SK-N-SH (cell line): Measurements from ENCODE around the gene ADRA1B. TPM values are rescaled to one million over a fixed set of nuclear protein-coding genes. Genes with fewer than 3 reads are reported as not detected.
A peak's percentile ranks its signal among the peaks of the same experiment; 100 is the strongest.

ENCODE experiments used
- CTCF ChIA-PET: fragments of 300-600, 350-600 bp; formaldehyde crosslinking; extraction: SDS; loops from one replicate; lab custom pipeline; 2021; lab: Yijun Ruan, JAX
- POLR2A ChIA-PET: fragments of 350-600 bp; sonication (Branson Sonifier 250); formaldehyde crosslinking; extraction: SDS; loops from one replicate; lab custom pipeline; 2020; ENCODE audit warnings: antibody characterized with exemption, inconsistent platforms; lab: Yijun Ruan, JAX
- DNase-seq: peaks from one replicate; pipeline ENCODE4 v3.0.0; 2012
- H2AFZ ChIP-seq: fragments of 200-600 bp; sonication (generic); 2 replicates; pipeline ENCODE4 v1.8.1; 2016; ENCODE audit warnings: antibody characterized with exemption, mild to moderate bottlenecking, low read depth
- H3F3A ChIP-seq: fragments of 200-600 bp; sonication (generic); replicated peaks from 2 replicates; pipeline ENCODE3; 2016; ENCODE audit warnings: antibody characterized with exemption, mild to moderate bottlenecking; ENCODE audit not compliant: insufficient read depth
- H3K27ac ChIP-seq, 2 experiments: fragments of 200-500 bp in 1 of 2; fragments of 200-600 bp in 1 of 2; sonication (Bioruptor generic) in 1 of 2; sonication (generic), shearing (Covaris generic) in 1 of 2; 2 replicates each; pipeline versions ENCODE4 v1.5.1 to v1.6.1; 2014 to 2016; ENCODE audit warnings: low read depth in 2 of 2, inconsistent platforms in 1 of 2, low read length in 1 of 2, mild to moderate bottlenecking in 1 of 2, mixed read lengths in 1 of 2
- H3K27me3 ChIP-seq: fragments of 200-600 bp; sonication (generic), shearing (Covaris generic); 2 replicates; pipeline ENCODE4 v1.6.1; 2016; ENCODE audit warnings: mixed run types; ENCODE audit not compliant: insufficient read depth
- H3K36me3 ChIP-seq, 2 experiments: fragments of 200-500 bp in 1 of 2; fragments of 200-600 bp in 1 of 2; sonication (Bioruptor generic) in 1 of 2; sonication (generic) in 1 of 2; replicated peaks in 1 of 2; 2 replicates each; pipeline versions ENCODE3 to v1.5.1; 2014 to 2016; ENCODE audit warnings: low read length in 1 of 2, mild to moderate bottlenecking in 1 of 2; ENCODE audit not compliant: insufficient read depth in 2 of 2, control insufficient read depth in 1 of 2
- H3K4me1 ChIP-seq, 2 experiments: fragments of 200-500 bp in 1 of 2; fragments of 200-600 bp in 1 of 2; sonication (Bioruptor generic) in 1 of 2; sonication (generic), shearing (Covaris generic) in 1 of 2; 2 replicates each; pipeline versions ENCODE4 v1.5.1 to v1.6.1; 2014 to 2016; ENCODE audit warnings: low read depth in 1 of 2, low read length in 1 of 2, mixed run types in 1 of 2; ENCODE audit not compliant: insufficient read depth in 2 of 2, control insufficient read depth in 1 of 2
- H3K4me2 ChIP-seq: fragments of 200-600 bp; sonication (generic), shearing (Covaris generic); 2 replicates; pipeline ENCODE4 v1.6.1; 2017; ENCODE audit warnings: mixed run types
- H3K4me3 ChIP-seq, 2 experiments: fragments of 200-500 bp in 1 of 2; fragments of 200-600 bp in 1 of 2; sonication (Bioruptor generic) in 1 of 2; sonication (generic), shearing (Covaris generic) in 1 of 2; 2 replicates each; pipeline versions ENCODE4 v1.5.1 to v1.8.1; 2014 to 2016; ENCODE audit warnings: low read depth in 2 of 2, inconsistent platforms in 1 of 2, low read length in 1 of 2, mild to moderate bottlenecking in 1 of 2, mixed read lengths in 1 of 2, moderate library complexity in 1 of 2
- H3K79me2 ChIP-seq: fragments of 200-600 bp; sonication (generic); 2 replicates; pipeline ENCODE4 v1.8.1; 2017; ENCODE audit warnings: mild to moderate bottlenecking; ENCODE audit not compliant: insufficient read depth
- H3K9ac ChIP-seq: fragments of 200-600 bp; sonication (generic); 2 replicates; pipeline ENCODE4 v1.6.1; 2017; ENCODE audit warnings: mixed run types
- H3K9me2 ChIP-seq: fragments of 200-600 bp; sonication (generic); 2 replicates; pipeline ENCODE4 v1.6.1; 2017; ENCODE audit warnings: mixed run types
- H3K9me3 ChIP-seq: fragments of 200-600 bp; sonication (generic); 2 replicates; pipeline ENCODE4 v1.6.1; 2017; ENCODE audit warnings: mixed run types, mild to moderate bottlenecking, moderate library complexity
- H4K20me1 ChIP-seq: fragments of 200-600 bp; sonication (generic); 2 replicates; pipeline ENCODE4 v1.6.1; 2017; ENCODE audit warnings: mild to moderate bottlenecking, mixed run types; ENCODE audit not compliant: insufficient read depth
- CHD2 ChIP-seq: fragments of 150-350 bp; IDR thresholded peaks from 2 replicates; pipeline ENCODE4 v1.6.1; 2018; ENCODE audit warnings: low read length; ENCODE audit not compliant: partially characterized antibody
- CTCF ChIP-seq: fragments of 200-600 bp; sonication (generic); IDR thresholded peaks from 2 replicates; pipeline ENCODE4 v1.6.1; 2017; ENCODE audit warnings: antibody characterized with exemption, mild to moderate bottlenecking, moderate library complexity
- ELF1 ChIP-seq: IDR thresholded peaks from 2 replicates; pipeline ENCODE4 v1.4.0; 2012
- EP300 ChIP-seq, 2 experiments: IDR thresholded peaks; 2 replicates each; pipeline versions ENCODE4 v1.4.0 to v1.6.1; 2012; ENCODE audit warnings: borderline replicate concordance in 1 of 2, low read depth in 1 of 2, low read length in 1 of 2
- FOXJ3 ChIP-seq: sonication (generic); formaldehyde crosslinking; IDR thresholded peaks from 2 replicates; pipeline ENCODE4 v1.5.1; 2020; ENCODE audit warnings: mild to moderate bottlenecking, missing genetic modification reagents
- FOXM1 ChIP-seq: IDR thresholded peaks from 2 replicates; pipeline ENCODE4 v1.4.0; 2012; ENCODE audit warnings: low read depth, mild to moderate bottlenecking
- GABPA ChIP-seq: IDR thresholded peaks from 2 replicates; pipeline ENCODE4 v1.4.0; 2012; ENCODE audit warnings: low read depth, mild to moderate bottlenecking
- MEF2A ChIP-seq: IDR thresholded peaks from 2 replicates; pipeline ENCODE4 v1.4.0; 2012; ENCODE audit warnings: low read depth, borderline replicate concordance
- POLR2AphosphoS5 ChIP-seq: IDR thresholded peaks from 2 replicates; pipeline ENCODE4 v1.6.1; 2012; ENCODE audit warnings: low read depth, low read length
- RCOR1 ChIP-seq: fragments of 150-350 bp; IDR thresholded peaks from 2 replicates; pipeline ENCODE4 v1.6.1; 2017; ENCODE audit warnings: antibody characterized with exemption, low read length
- RFX5 ChIP-seq: IDR thresholded peaks from 2 replicates; pipeline ENCODE4 v1.6.1; 2012; ENCODE audit warnings: mild to moderate bottlenecking, improper control_type of control experiment, low read length
- RXRA ChIP-seq: IDR thresholded peaks from 2 replicates; pipeline ENCODE4 v1.4.0; 2012; ENCODE audit warnings: low read depth, mild to moderate bottlenecking, borderline replicate concordance
- SMC3 ChIP-seq: IDR thresholded peaks from 2 replicates; pipeline ENCODE4 v1.6.1; 2012; ENCODE audit warnings: low read depth, low read length, improper control_type of control experiment
- TCF12 ChIP-seq: IDR thresholded peaks from 2 replicates; pipeline ENCODE4 v1.4.0; 2012
- TEAD4 ChIP-seq: IDR thresholded peaks from 2 replicates; pipeline ENCODE4 v1.4.0; 2012; ENCODE audit warnings: mild to moderate bottlenecking, borderline replicate concordance; ENCODE audit not compliant: insufficient read depth
- USF1 ChIP-seq: IDR thresholded peaks from 2 replicates; pipeline ENCODE4 v1.4.0; 2012; ENCODE audit warnings: low read depth, borderline replicate concordance
- USF2 ChIP-seq: fragments of 150-350 bp; IDR thresholded peaks from 2 replicates; pipeline ENCODE4 v1.6.1; 2017; ENCODE audit warnings: antibody characterized with exemption, low read length, low read depth, borderline replicate concordance
- YY1 ChIP-seq: IDR thresholded peaks from 2 replicates; pipeline ENCODE4 v1.4.0; 2012; ENCODE audit warnings: low read depth, mild to moderate bottlenecking
- WGBS: methylation state at CpG from one replicate; pipeline ENCODE4 v1.1.6; 2017; ENCODE audit warnings: low lambda C conversion rate; 5-methylcytosine and 5-hydroxymethylcytosine counted together
- polyA plus RNA-seq, 3 experiments: library from polyadenylated mRNA; depleted of rRNA; stranded (reverse); fragments of >200 nt; gene quantifications; 2 replicates each; pipeline ENCODE4 v1.2.3, GENCODE V29; 2012
- TF ChIP-seq, protein P1 (sequence below): IDR thresholded peaks from 2 replicates; pipeline ENCODE4; 2012
- TF ChIP-seq, protein P2 (sequence below): IDR thresholded peaks from 2 replicates; pipeline ENCODE4 v1.4.0; 2012; ENCODE audit warnings: low read depth, borderline replicate concordance
- TF ChIP-seq, protein P3 (sequence below): IDR thresholded peaks from 2 replicates; pipeline ENCODE4 v1.6.1; 2012; ENCODE audit warnings: mild to moderate bottlenecking, low read depth, low read length, moderate library complexity

ADRA1B gene
- polyA plus RNA-seq, 1 of the 3 experiments (the other 2 are of a cell fraction), result 2.2 TPM

DNA sequence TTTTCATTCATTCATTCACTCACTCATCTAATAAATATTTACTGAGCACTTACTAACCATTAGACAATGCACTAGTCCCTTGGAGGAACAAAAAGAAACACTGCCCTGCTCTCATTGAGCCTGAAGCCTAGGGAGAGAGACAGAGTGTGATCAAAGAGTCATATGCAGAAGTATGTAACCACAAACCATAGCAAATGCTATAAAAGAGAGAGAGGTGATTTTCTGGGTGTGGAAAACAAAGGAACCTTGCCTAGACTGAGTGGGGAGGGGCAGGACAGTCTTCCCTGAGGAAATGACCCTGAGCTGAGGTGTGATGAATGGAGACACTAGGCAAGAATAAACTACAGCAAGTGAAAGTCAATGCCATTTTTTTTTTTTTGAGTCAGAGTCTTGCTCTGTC is 10.8 kb upstream of the ADRA1B start (continued):
- TF ChIP-seq, protein P1, sequence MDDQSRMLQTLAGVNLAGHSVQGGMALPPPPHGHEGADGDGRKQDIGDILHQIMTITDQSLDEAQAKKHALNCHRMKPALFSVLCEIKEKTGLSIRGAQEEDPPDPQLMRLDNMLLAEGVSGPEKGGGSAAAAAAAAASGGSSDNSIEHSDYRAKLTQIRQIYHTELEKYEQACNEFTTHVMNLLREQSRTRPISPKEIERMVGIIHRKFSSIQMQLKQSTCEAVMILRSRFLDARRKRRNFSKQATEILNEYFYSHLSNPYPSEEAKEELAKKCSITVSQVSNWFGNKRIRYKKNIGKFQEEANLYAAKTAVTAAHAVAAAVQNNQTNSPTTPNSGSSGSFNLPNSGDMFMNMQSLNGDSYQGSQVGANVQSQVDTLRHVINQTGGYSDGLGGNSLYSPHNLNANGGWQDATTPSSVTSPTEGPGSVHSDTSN, result peak; percentile 42; the same call in 1 of the 2 replicates
- TF ChIP-seq RFX5, result no peak
- TF ChIP-seq, protein P2, sequence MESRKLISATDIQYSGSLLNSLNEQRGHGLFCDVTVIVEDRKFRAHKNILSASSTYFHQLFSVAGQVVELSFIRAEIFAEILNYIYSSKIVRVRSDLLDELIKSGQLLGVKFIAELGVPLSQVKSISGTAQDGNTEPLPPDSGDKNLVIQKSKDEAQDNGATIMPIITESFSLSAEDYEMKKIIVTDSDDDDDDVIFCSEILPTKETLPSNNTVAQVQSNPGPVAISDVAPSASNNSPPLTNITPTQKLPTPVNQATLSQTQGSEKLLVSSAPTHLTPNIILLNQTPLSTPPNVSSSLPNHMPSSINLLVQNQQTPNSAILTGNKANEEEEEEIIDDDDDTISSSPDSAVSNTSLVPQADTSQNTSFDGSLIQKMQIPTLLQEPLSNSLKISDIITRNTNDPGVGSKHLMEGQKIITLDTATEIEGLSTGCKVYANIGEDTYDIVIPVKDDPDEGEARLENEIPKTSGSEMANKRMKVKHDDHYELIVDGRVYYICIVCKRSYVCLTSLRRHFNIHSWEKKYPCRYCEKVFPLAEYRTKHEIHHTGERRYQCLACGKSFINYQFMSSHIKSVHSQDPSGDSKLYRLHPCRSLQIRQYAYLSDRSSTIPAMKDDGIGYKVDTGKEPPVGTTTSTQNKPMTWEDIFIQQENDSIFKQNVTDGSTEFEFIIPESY, result no peak
- no peak for TF ChIP-seq ELF1
- peak; percentile 88 for TF ChIP-seq RXRA
- no peak for TF ChIP-seq FOXJ3 (CRISPR knock-in tag)
- TF ChIP-seq USF1, result no peak
- TF ChIP-seq YY1, result no peak
- peak; percentile 90 for TF ChIP-seq TEAD4
- TF ChIP-seq CHD2, result no peak
- no peak; the same call in 1 of the 2 replicates for TF ChIP-seq FOXM1
- TF ChIP-seq GABPA, result no peak
- TF ChIP-seq SMC3, result no peak

DNA sequence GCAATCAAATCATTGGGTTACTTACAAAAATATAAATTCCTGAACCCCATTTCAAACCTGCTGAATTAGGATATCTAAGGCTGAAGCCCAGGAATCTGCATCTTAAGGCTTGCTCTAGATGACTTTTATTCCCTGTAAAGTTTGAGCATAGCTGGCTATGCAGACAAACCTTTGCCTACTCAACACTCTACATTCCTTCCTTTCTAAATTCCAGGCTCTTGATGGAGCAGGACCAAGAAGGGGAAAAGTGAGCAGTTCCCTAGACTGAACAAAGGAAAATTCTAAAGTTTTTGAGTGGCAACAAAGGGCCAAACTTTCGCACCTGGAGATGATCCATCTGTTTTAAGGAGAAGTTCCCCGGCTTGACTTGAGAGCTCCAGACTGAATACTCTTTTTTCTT is 9.8 kb upstream of the ADRA1B start:
- no peak overlapping the region for H3K9ac ChIP-seq
- peaks cover 0 to 28% of the 10 kb centered on the region in 2 experiments; a peak in 3 of 4 replicates for H3K4me1 ChIP-seq
- no peak overlapping the region; the same call in 1 of the 2 replicates for H3K4me2 ChIP-seq
- H4K20me1 ChIP-seq, result no peaks in the 10 kb centered on the region
- H2AFZ ChIP-seq, result no peak overlapping the region
- ChIA-PET POLR2A (no interaction called here), CTCF (no interaction called here)
- H3K9me2 ChIP-seq, result no peaks in the 10 kb centered on the region
- DNase-seq, result no peak
- no peaks in the 10 kb centered on the region for H3K36me3 ChIP-seq
- H3K27ac ChIP-seq, result peak overlapping the region in 1 of 2 experiments; percentile 54; a peak in 1 of 4 replicates
- 73% methylated on average over 2 of the region's 2 CpGs for WGBS
- H3F3A ChIP-seq, result peaks cover 37% of the 10 kb centered on the region
- no peak overlapping the region for H3K4me3 ChIP-seq
- no peaks in the 10 kb centered on the region for H3K9me3 ChIP-seq
- H3K79me2 ChIP-seq, result no peaks in the 10 kb centered on the region
- no peaks in the 10 kb centered on the region for H3K27me3 ChIP-seq
- TF ChIP-seq USF2 (no peak), POLR2AphosphoS5 (no peak), RXRA (no peak), TCF12 (no peak), MEF2A (no peak), ELF1 (no peak), FOXJ3 (CRISPR knock-in tag) (no peak), RCOR1 (no peak), CTCF (no peak), EP300 (IDR thresholded peaks at IDR 0.05; ENCODE audit: borderline replicate concordance in 1 of 2, low read depth in 1 of 2, low read length in 1 of 2) (no peak)
- TF ChIP-seq, protein P3, sequence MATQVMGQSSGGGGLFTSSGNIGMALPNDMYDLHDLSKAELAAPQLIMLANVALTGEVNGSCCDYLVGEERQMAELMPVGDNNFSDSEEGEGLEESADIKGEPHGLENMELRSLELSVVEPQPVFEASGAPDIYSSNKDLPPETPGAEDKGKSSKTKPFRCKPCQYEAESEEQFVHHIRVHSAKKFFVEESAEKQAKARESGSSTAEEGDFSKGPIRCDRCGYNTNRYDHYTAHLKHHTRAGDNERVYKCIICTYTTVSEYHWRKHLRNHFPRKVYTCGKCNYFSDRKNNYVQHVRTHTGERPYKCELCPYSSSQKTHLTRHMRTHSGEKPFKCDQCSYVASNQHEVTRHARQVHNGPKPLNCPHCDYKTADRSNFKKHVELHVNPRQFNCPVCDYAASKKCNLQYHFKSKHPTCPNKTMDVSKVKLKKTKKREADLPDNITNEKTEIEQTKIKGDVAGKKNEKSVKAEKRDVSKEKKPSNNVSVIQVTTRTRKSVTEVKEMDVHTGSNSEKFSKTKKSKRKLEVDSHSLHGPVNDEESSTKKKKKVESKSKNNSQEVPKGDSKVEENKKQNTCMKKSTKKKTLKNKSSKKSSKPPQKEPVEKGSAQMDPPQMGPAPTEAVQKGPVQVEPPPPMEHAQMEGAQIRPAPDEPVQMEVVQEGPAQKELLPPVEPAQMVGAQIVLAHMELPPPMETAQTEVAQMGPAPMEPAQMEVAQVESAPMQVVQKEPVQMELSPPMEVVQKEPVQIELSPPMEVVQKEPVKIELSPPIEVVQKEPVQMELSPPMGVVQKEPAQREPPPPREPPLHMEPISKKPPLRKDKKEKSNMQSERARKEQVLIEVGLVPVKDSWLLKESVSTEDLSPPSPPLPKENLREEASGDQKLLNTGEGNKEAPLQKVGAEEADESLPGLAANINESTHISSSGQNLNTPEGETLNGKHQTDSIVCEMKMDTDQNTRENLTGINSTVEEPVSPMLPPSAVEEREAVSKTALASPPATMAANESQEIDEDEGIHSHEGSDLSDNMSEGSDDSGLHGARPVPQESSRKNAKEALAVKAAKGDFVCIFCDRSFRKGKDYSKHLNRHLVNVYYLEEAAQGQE, result no peak
- TF ChIP-seq, protein P1, result no peak
